GM18870 (cell line): ENCODE data around the gene DDAH1.
"Not testable (repeated sequence)": the region's sequence is repeated elsewhere in the genome, so short reads cannot be mapped to it uniquely, and the experiment has no call there.

ENCODE experiments used
- ATAC-seq: cut with Tn5 transposase; IDR thresholded peaks from one replicate; pipeline ENCODE4 v1.9.1; 2021; ENCODE audit warnings: moderate library complexity; ENCODE audit not compliant: unreplicated experiment

Gene DDAH1

GRCh38 chr1:85361606-85362296 is 103.2 kb downstream of the DDAH1 start:
- no peak for ATAC-seq

- no peak for ATAC-seq
Measured at GRCh38 chr1:85360730-85361493, 104.0 kb downstream of the DDAH1 start.

- ATAC-seq: no peak
Measured at GRCh38 chr1:85359874-85360721, 104.9 kb downstream of the DDAH1 start.

GRCh38 chr1:85358702-85359438 is 106.1 kb downstream of the DDAH1 start:
- ATAC-seq: no peak

GRCh38 chr1:85357817-85358216 is 107.1 kb downstream of the DDAH1 start:
- no peak for ATAC-seq

- no peak for ATAC-seq
Measured at GRCh38 chr1:85356130-85356529, 108.8 kb downstream of the DDAH1 start.

GRCh38 chr1:85352055-85352454 is 112.9 kb downstream of the DDAH1 start:
- no peak for ATAC-seq

- no peak for ATAC-seq
Measured at GRCh38 chr1:85351202-85351828, 113.6 kb downstream of the DDAH1 start.

GRCh38 chr1:85349224-85349623 is 115.7 kb downstream of the DDAH1 start:
- ATAC-seq: no peak

- no peak for ATAC-seq
Measured at GRCh38 chr1:85347908-85348307, 117.1 kb downstream of the DDAH1 start.

- not testable (repeated sequence) for ATAC-seq
Measured at GRCh38 chr1:85347275-85347674, 117.7 kb downstream of the DDAH1 start.

- ATAC-seq: no peak
Measured at GRCh38 chr1:85344256-85344694, 120.7 kb downstream of the DDAH1 start.

- ATAC-seq: no peak
Measured at GRCh38 chr1:85343612-85344255, 121.2 kb downstream of the DDAH1 start.

- ATAC-seq: no peak
Measured at GRCh38 chr1:85343213-85343611, 121.7 kb downstream of the DDAH1 start.

GRCh38 chr1:85342207-85342606 is 122.8 kb downstream of the DDAH1 start:
- no peak for ATAC-seq

GRCh38 chr1:85340427-85340826 is 124.5 kb downstream of the DDAH1 start:
- ATAC-seq: no peak

GRCh38 chr1:85339656-85340399 is 125.1 kb downstream of the DDAH1 start:
- ATAC-seq: no peak

- ATAC-seq: no peak
Measured at GRCh38 chr1:85339089-85339488, 125.9 kb downstream of the DDAH1 start.

GRCh38 chr1:85334962-85335361 is 130.0 kb downstream of the DDAH1 start:
- ATAC-seq: peak; percentile 71
